BJ (cell line): ENCODE data around the gene UCK1. TPM values are rescaled to one million over a fixed set of nuclear protein-coding genes. Genes with fewer than 3 reads are reported as not detected.

Experiments
- CTCF ChIA-PET: fragments of 350-600 bp; formaldehyde crosslinking; extraction: SDS; loops from one replicate; lab custom pipeline; 2021; ENCODE audit warnings: antibody characterized with exemption, inconsistent platforms; lab: Yijun Ruan, JAX
- POLR2A ChIA-PET: fragments of 300-600 bp; sonication (Branson Sonifier 250); formaldehyde crosslinking; extraction: SDS; loops from one replicate; lab custom pipeline; 2021; ENCODE audit warnings: antibody characterized with exemption; lab: Charles Lee
- DNase-seq: peaks from one replicate; pipeline ENCODE4 v3.0.0-alpha.2; 2011; ENCODE audit warnings: low read depth
- H3K27me3 ChIP-seq: 2 replicates; pipeline ENCODE4 v1.6.0; 2011; ENCODE audit warnings: low read length; ENCODE audit not compliant: control insufficient read depth, insufficient read depth
- H3K36me3 ChIP-seq: 2 replicates; pipeline ENCODE4 v1.5.1; 2011; ENCODE audit warnings: low read length; ENCODE audit not compliant: control insufficient read depth, insufficient read depth
- H3K4me3 ChIP-seq: 2 replicates; pipeline ENCODE4 v1.5.1; 2011; ENCODE audit warnings: low read depth, mild to moderate bottlenecking, control low read depth, low read length
- CTCF ChIP-seq: IDR thresholded peaks from 2 replicates; pipeline ENCODE4 v1.5.1; 2011; ENCODE audit warnings: low read depth, mild to moderate bottlenecking, control low read depth, inconsistent platforms, low read length, moderate library complexity; ENCODE audit not compliant: insufficient read depth
- polyA plus RNA-seq: library from polyadenylated mRNA; depleted of rRNA; stranded (reverse); fragments of >200 nt; gene quantifications from 2 replicates; pipeline ENCODE4 v1.2.3, GENCODE V29; 2011

Gene UCK1
- polyA plus RNA-seq, 1 experiment: 24.9 TPM

DNA sequence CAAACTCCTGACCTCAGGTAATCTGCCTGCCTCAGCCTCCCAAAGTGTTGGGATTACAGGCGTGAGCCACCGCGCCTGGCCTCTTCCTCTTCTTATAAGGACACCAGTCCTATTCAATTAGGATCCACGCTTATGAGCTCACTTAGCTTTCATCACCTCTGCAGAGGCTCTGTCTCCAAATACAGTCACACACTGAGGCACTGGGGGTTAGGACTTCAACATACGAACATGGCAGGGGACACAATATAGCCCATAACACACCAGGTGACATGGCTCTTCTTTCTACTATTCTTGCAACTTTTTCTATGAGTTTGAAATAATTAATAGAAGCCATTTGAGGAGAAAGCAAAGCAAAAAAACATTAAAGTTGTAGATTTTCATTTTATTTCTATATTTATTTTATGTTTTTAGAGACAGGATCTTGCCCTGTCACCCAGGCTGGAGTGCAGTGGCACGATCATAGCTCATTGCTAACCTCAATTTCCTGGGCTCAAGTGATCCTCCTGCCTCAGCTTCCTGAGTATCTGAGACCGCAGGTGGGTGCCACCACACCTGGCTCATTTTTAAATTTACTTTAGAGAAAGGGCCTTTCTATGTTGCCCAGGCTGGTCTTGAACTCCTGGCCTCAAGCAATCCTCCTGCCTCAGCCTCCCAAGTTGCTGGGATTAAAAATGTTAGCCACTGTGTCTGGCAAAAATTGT is 8.3 kb upstream of the UCK1 start:
- DNase-seq: no peak
- POLR2A ChIA-PET: no interaction called here
- CTCF ChIA-PET: interaction anchor here (0.6 kb wide), 1 partner anchor 706 kb away, joined by 3 read pairs; no protein-coding TSS in a partner anchor
- no peaks in the 10 kb centered on the region for H3K36me3 ChIP-seq
- no peak overlapping the region for H3K4me3 ChIP-seq
- TF ChIP-seq CTCF: no peak
- peaks cover 5% of the 10 kb centered on the region for H3K27me3 ChIP-seq

GRCh38 chr9:131537946-131538345 is 6.9 kb upstream of the UCK1 start:
- no peak overlapping the region for H3K4me3 ChIP-seq
- no peaks in the 10 kb centered on the region for H3K36me3 ChIP-seq
- H3K27me3 ChIP-seq: 0 out of 2 replicates have a peak, but pooled peaks cover 3% of the 10 kb centered on the region
- DNase-seq: no peak
- CTCF ChIA-PET: no interaction called here
- POLR2A ChIA-PET: no interaction called here
- TF ChIP-seq CTCF: no peak

- DNase-seq: no peak
- no peaks in the 10 kb centered on the region for H3K27me3 ChIP-seq
- TF ChIP-seq CTCF: no peak
- ChIA-PET CTCF (no interaction called here), POLR2A (no interaction called here)
- H3K4me3 ChIP-seq: no peak overlapping the region
- no peaks in the 10 kb centered on the region; the same call in 1 of the 2 replicates for H3K36me3 ChIP-seq
Observed at GRCh38 chr9:131534721-131535237, 3.7 kb upstream of the UCK1 start.

DNA sequence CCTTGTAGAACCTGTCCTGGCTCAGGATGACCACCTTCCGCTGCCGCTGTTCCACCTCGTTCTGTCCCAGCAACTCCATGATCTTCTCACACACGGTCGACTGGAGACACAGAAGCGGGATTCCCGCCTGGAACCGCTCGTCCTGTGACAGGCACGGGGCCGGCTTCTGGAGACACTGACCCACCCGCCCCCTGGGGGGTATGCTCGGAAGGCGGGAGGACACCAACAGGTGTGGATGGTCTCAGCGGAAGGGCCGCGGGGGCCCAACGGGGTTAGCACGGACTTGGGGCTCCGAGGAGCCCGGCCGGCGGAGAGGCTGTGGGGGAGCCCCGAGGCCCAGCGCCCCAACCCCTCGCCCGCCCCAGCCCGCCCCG is 530 bp downstream of the UCK1 start:
- TF ChIP-seq CTCF: peak; percentile 28; the same call in 1 of the 2 replicates
- Histone ChIP-seq H3K27me3 (no peaks in the 10 kb centered on the region), H3K4me3 (peak overlapping the region; percentile 90), H3K36me3 (peaks cover 19% of the 10 kb centered on the region)
- ChIA-PET CTCF (interaction anchor here (0.6 kb wide), 1 partner anchor 1842 kb away, joined by 3 read pairs; no protein-coding TSS in a partner anchor), POLR2A (no interaction called here)
- no peak for DNase-seq

DNA sequence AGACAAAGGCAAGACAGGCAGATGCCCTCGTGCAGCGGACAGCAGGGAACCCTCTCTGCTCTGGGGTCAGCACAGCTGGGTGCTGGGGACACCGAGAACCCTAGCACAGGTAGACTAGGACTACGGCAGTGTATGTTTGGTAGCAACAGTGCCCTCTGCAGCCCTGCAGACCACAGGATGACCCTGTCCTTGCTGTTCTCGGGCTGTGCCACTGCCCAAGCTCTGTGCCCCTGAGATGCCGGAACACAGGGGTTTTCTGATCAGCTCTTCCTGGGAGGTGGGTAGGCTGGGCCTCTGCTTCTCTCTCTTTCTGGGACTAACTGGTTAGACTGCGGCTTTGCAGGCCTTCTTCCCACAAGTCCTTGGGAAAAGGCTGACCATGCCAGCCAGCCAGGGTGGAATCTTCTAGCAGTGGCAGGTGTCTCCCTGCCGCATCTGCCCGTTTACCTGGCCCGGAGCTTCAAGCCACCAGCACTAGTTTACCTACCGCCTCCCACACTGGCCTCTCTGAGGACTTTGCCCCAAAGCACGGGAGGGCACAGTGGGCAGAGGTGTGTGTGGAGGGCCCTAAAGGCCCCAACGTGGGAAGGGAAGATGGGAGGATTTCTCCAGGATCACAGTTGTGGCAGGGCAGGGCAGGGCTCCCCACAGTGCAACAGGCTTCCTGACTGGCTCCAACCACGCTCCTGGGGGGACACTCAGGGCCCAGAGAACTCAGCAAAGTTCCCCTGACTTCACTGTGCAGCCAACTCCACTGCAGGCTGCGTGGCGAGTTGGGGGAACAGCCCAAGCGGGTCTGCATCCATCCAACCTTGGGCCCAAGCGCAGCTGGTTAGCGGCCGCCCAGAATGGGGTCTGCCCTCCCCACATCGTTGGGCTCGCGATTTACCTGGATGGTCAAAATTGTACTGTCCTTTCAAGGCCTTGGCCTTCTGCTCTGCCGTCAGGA is 1.2 kb downstream of the UCK1 start:
- Histone ChIP-seq H3K4me3 (peak overlapping the region; percentile 90), H3K36me3 (peaks cover 22% of the 10 kb centered on the region), H3K27me3 (no peaks in the 10 kb centered on the region)
- ChIA-PET POLR2A (no interaction called here), CTCF (interaction anchor here (0.6 kb wide), 1 partner anchor 1842 kb away, joined by 3 read pairs; no protein-coding TSS in a partner anchor)
- no peak for TF ChIP-seq CTCF
- DNase-seq: no peak
